Occipital lobe (tissue), 2 donors: Measurements from ENCODE around the gene ERBB2. TPM values are rescaled to one million over a fixed set of nuclear protein-coding genes. Genes with fewer than 3 reads are reported as not detected.
"Not testable (repeated sequence)": the region's sequence is repeated elsewhere in the genome, so short reads cannot be mapped to it uniquely, and the experiment has no call there.

Experiments
- DNase-seq: peaks from one replicate; lab custom pipeline; 2025; lab: John Stamatoyannopoulos, UW
- total RNA-seq: library from RNA; depleted of rRNA; stranded (reverse); fragments of >200 nt; gene quantifications from one replicate; pipeline ENCODE4 v1.2.3, GENCODE V29; 2014

ERBB2 gene
- total RNA-seq, 1 donor from 2014 or later, result 10.1 TPM

DNA sequence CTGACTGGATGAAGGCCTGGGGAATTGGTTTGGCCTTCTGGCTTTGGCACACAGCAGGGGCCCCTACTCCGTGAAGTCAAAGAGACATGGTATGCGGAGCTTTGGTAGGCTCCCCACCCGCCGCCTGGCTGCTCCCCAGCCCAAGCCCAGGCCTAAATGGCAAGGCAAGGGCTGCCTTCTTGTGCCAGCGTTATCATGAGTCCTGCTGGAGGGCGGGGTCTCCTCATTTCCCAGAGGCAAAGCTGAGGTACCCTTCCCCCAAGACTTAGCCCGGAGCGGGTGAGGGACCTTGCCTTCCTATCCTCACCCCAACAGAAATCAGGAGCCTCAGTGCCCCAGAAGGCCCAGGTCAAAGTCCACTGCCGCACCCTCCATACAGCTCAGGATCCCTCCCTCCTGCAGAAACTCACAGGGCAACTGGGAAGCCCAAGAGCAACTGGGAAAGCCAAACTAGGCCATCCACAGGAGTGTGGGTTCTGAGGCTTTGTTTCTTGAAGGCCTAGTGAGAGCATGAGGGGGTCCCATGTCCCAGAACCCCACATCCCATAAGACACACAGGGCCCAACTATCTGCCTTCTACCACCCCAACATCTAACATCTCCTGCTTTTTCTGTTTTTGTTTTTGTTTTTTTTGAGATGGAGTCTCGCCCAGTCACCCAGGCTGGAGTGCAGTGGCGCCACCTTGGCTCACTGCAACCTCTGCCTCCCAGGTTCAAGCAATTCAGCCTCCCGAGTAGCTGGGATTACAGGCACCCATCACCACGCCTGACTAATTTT, 21.3 kb upstream of the ERBB2 start:
- no peak for DNase-seq

DNA sequence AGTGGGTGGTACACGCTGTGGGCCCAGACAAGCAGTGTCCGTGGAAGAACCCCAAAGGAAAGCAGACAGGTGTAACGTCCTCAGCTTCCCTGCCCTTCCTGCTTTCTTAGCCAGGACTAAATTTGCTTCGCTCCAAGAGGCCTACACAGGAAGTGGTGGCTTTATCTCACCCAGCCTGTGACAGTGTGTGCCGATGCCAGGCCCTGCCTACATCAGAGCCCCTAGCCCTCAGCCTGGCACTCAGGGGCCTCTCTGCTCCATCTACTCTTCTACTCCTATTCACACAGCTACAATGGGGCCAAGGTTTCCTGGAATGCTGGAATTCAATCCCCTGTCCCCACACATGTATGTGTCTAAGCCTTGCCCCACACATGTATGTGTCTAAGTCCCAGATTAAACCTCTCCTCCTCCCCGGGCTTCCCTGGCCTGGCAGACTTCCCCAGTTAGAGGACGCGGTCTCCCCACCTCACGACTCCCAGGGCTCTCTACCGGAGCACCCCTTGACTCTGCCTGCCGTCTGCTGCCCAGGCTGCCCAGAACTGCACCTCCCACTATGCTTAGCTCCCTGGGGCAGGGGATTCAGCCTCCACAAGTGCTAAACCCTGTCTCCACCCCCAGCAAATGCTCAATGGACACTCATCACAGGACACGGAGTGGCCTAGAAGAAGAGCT, 20.2 kb upstream of the ERBB2 start:
- DNase-seq, result no peak

DNA sequence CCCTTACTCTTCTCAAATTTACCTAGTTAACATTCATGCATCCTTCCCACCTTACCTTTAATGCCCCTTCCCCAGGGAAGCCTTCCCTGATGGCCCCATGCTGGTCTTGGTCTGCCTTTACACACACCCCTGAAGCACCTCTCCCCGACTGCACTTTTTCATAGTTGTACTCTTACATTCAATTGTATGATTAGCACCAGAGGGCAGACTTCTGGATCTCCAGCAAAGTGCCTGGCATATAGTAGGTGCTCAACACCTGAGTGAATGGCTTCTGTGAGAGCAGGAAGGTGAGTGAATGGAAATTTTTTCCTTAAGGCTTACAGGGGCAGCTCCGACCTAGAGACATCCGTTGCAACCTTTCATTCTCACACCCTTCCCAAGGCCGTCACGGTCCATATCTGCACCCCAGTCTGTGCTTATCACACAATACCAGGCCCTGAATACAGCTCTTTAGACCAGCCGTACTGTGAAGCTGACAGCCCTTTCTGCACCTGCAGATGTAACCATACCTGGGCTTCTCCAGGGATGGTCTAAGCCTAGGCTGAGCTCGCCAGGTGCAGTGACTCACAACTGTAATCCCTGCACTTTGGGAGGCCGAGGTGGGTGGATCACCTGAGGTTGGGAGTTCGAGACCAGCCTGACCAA, 16.4 kb upstream of the ERBB2 start:
- no peak for DNase-seq

GRCh38 chr17:39684369-39685192, 15.3 kb upstream of the ERBB2 start:
- DNase-seq, result no peak

DNA sequence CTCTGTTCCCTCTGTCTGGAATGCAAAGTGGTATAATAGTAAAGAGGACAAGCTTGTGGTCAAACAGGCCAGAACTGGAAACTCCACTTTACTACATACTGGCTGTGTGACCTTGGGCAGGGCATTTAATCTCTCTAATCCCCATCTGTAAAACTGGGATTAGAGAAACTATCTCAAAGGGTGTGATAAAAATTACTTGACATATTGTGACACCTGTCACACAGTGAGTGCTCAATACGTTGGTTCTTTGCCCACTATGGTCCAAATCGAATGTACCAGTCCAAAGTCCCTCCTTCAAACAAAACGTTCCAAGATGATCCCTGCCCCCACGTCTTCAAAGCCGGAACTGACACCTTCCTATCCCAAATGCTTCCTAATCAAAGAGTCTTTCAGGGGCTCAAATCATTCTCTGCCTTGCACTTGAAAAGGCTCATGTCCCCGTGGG, 12.7 kb upstream of the ERBB2 start:
- DNase-seq, result no peak

DNA sequence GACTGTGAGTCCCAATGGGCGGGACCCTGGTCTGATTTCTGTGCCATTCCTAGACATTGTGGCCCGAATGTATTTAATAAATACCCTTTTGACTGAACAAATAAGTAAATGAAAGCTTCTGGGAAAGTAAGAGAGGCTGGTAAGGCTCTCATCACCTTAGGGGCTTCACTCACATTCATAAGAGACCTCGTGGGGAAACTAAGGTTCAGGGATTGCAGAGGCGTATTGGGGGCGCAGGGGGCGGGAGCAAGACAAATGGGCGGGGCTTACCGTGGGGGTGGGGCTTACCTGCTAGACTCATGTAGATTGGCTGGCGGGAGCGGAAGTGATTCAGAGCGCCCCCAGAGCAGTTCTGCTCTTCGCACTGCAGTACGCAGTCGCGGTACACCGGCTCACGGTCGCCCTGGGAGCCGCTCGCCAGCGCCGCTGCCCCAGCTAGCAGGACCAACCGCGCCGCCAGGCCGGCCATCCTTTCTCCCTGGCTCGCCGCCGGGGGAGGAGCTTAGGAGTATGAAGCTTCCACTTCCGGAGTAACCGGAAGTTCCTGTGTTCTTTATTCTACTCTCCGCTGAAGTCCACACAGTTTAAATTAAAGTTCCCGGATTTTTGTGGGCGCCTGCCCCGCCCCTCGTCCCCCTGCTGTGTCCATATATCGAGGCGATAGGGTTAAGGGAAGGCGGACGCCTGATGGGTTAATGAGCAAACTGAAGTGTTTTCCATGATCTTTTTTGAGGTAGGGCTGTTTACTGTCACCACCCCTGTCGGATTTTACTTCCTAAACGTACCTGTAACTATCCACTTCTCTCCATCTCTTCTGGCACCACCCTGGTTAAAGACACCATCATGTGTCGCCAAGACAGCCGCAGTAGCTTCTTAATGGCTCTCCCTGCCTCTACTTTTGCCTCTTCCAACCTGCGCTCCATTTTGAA, 12.1 kb upstream of the ERBB2 start, which contains the start of gene PGAP3:
Gene PGAP3 (minus strand): TSS at position 512 of the 929 bp plus-strand sequence. CDS start 43 bp downstream, at position 469.
- peak; percentile 90 for DNase-seq

GRCh38 chr17:39688475-39688835, 11.4 kb upstream of the ERBB2 start:
- DNase-seq, result no peak

- no peak for DNase-seq
These were observed 10.9 kb upstream of the ERBB2 start for GRCh38 chr17:39688945-39689344.

- DNase-seq, result no peak
These were observed 5.3 kb upstream of the ERBB2 start for GRCh38 chr17:39694593-39694992.

- no peak for DNase-seq
These were observed 4.8 kb upstream of the ERBB2 start for GRCh38 chr17:39695089-39695474.

DNA sequence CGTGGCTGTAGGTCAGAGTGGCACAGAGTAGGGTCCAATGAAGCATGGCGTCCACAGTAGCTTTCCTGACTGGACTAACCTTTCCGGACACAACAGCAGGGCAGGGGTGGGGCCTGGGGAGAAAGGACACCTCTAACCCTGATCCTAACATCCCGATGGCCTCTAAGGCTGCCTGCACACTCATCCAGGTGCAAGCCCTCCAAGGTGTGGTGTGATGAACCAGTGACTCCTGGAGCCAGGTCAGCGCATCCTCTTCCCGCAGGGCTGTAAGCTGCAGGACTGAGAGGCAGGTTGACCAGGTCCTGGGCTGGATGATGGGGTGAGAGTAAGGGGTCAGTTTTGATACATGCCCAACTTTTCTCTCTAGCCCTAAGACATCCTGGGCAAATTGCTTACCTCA, 3.1 kb upstream of the ERBB2 start:
- no peak for DNase-seq

DNA sequence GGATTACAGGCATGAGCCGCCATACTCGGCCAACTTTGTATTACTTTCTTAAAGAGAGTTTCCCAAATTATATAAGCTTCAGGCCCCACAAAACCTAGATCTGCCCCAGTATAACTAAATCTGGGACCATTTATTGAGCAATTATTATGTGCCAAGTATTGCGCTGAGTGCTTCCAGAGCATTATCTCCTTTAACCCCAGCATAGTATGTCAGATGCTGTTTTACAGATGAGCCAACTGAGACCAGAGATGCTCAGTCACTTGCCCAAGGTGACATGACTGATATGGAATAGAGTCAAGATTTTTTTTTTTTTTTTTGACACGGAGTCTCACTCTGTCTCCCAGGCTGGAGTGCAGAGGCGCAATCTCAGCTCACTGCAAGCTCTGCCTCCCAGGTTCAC, 1.9 kb upstream of the ERBB2 start:
- no peak for DNase-seq

DNA sequence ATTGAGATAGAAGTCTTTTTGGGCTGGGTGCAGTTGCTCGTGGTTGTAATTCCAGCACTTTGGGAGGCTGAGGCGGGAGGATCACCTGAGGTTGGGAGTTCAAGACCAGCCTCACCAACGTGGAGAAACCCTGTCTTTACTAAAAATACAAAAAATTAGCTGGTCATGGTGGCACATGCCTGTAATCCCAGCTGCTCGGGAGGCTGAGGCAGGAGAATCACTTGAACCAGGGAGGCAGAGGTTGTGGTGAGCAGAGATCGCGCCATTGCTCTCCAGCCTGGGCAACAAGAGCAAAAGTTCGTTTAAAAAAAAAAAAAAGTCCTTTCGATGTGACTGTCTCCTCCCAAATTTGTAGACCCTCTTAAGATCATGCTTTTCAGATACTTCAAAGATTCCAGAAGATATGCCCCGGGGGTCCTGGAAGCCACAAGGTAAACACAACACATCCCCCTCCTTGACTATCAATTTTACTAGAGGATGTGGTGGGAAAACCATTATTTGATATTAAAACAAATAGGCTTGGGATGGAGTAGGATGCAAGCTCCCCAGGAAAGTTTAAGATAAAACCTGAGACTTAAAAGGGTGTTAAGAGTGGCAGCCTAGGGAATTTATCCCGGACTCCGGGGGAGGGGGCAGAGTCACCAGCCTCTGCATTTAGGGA, 577 bp upstream of the ERBB2 start:
- not testable (repeated sequence) for DNase-seq

DNA sequence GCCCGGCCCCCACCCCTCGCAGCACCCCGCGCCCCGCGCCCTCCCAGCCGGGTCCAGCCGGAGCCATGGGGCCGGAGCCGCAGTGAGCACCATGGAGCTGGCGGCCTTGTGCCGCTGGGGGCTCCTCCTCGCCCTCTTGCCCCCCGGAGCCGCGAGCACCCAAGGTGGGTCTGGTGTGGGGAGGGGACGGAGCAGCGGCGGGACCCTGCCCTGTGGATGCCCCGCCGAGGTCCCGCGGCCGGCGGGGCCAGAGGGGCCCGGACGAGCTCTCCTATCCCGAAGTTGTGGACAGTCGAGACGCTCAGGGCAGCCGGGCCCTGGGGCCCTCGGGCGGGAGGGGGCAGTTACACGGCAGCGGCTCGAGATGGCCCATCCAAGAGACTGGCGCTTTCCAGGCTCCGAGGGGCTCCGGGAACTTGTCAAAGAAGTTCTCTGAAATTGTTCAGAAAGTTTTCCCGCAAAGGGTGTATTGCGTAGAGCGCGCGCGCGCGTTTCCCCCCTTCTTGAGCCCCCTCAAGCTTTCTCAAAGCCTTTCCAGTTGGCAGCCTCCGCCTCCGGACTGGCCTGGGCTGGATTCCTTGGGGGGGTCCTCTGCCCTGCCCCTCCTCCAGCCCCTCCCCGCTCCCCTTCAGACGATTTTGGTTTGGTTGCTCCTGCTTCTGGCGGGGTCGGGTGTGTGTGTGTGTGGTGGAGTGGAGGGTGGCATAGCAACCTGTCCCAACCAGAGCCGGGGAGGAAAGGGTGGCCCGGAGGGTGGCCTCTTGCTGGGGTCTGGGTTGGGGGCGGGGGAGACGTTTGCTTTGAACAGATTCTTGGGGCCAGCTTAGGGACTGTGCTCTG, 504 bp downstream of the ERBB2 start:
- no peak for DNase-seq

DNA sequence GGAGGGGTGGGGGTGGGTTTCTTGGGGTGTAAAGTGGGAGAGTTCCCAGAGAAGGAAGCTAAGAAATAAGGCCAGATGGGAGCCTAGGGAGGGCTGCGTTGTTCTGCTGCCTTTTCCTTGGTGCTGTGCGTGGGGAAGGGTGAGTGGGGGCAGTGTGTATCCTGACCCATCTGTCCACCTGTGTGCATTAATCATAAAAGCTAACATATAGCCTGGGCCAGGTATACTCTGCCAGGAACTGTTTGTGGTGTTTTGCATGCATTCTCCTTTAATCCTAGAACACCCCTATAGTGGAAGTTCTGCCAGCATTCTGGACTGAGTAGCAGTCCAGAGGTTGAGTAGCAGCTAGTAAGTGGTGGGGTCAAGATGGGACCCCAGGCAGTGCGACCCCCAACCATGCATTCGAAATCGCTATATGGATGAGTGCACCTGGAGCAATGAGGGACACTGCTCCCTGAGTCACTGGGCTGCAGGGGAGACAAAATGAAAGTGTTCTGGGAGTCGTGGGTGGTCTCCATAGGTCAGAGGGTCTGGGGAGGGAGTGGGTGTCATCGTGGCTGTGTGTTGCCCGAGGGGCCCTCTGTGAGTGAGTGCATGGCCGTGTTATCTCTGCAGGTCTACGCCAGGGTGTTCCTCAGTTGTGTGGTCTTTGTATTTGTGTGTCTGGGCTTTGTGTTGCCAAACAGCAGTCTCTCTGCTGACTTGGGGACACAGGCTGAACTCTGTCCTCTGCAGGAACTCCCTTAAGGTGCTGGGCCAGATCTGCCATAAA, 1.3 kb downstream of the ERBB2 start:
- no peak for DNase-seq

GRCh38 chr17:39701784-39702422, 2.0 kb downstream of the ERBB2 start:
- no peak for DNase-seq
